ENCODE data around the gene MED7. TPM values are rescaled to one million over a fixed set of nuclear protein-coding genes. Genes with fewer than 3 reads are reported as not detected.
A peak's percentile ranks its signal among the peaks of the same experiment; 100 is the strongest.
"Not testable (repeated sequence)": the region's sequence is repeated elsewhere in the genome, so short reads cannot be mapped to it uniquely, and the experiment has no call there.

The MED7 gene
- 10 to 100 TPM; 18.2 to 18.7 TPM for total RNA-seq
- polyA plus RNA-seq, result 10 to 100 TPM; 12.0 to 18.2 (median 15.0) TPM
- 10.3 to 23.4 (median 16.4) reads per million in 6 experiments for total RNA-seq

- peaks cover 0 to 5% (median 0%) of the 10 kb centered on the region in 9 donors for H3K9me3 Mint-ChIP-seq
- H3K27ac Mint-ChIP-seq, result peak within 1 kb of the TSS; percentile 93 to 100 (median 97)
- H3K4me1 Mint-ChIP-seq, result peaks cover 16 to 38% (median 35%) of the 10 kb centered on the region in 4 donors
- peaks cover 16 to 32% (median 29%) of the 10 kb centered on the region in 3 donors for H3K36me3 Mint-ChIP-seq
- POLR2A ChIA-PET, result interaction anchor here (0.8 to 3.2 kb wide), 50 partner anchors 8 to 589 kb away, joined by 3 to 31 read pairs (median 5); partner anchors contain the start of genes HAVCR2, ITK and THG1L
- DNase-seq (peak; percentile 71 to 98 (median 93)), ATAC-seq (peak; percentile 95 to 96)
- peak within 1 kb of the TSS; percentile 92 to 99 (median 96) for H3K4me3 Mint-ChIP-seq
- H3K27me3 Mint-ChIP-seq, result no peaks in the 10 kb centered on the region
Observed at GRCh38 chr5:157142317-157143126, at the start of gene MED7. Gene MED7, minus strand, starts transcription at chr5:157142865. Its CDS starts 3,434 bp downstream, at chr5:157139431.

GRCh38 chr5:157189223-157189622, 46.6 kb upstream of the MED7 start:
- POLR2A ChIA-PET, result interaction anchor here (1.3 to 36.8 kb wide), 13 partner anchors 7 to 83 kb away, joined by 4 to 990 read pairs (median 10); partner anchors contain the start of genes GARIN3, ITK and MED7

GRCh38 chr5:157188270-157188669, 45.6 kb upstream of the MED7 start:
- no peaks in the 10 kb centered on the region for H3K9me3 Mint-ChIP-seq

More at GRCh38 chr5:157189223-157189622, 46.6 kb upstream of the MED7 start:
- H3K36me3 Mint-ChIP-seq, result peaks cover 33 to 90% (median 55%) of the 10 kb centered on the region in 3 donors
- H3K4me1 Mint-ChIP-seq, result peaks cover 43 to 92% (median 85%) of the 10 kb centered on the region in 4 donors
- no peak for ATAC-seq
- no peaks in the 10 kb centered on the region for H3K9me3 Mint-ChIP-seq
- peak overlapping the region; percentile 80 to 100 (median 96) for H3K4me3 Mint-ChIP-seq
- no peaks in the 10 kb centered on the region for H3K27me3 Mint-ChIP-seq
- H3K27ac Mint-ChIP-seq, result peak overlapping the region; percentile 71 to 99 (median 94)
- DNase-seq, result no peak

GRCh38 chr5:157187046-157187754, 44.5 kb upstream of the MED7 start:
- H3K4me3 Mint-ChIP-seq, result peak overlapping the region; percentile 80 to 100 (median 96)
- ATAC-seq, result peak in 1 of 2 donors; percentile 13

More at GRCh38 chr5:157188270-157188669, 45.6 kb upstream of the MED7 start:
- POLR2A ChIA-PET, result interaction anchor here (1.1 to 36.8 kb wide), 9 partner anchors 6 to 68 kb away, joined by 3 to 990 read pairs (median 13); partner anchors contain the start of genes GARIN3, ITK and MED7
- peaks cover 50 to 93% (median 79%) of the 10 kb centered on the region in 4 donors for H3K4me1 Mint-ChIP-seq
- H3K4me3 Mint-ChIP-seq, result peak overlapping the region; percentile 80 to 100 (median 96)
- H3K36me3 Mint-ChIP-seq, result peaks cover 43 to 91% (median 64%) of the 10 kb centered on the region in 3 donors
- H3K27me3 Mint-ChIP-seq, result no peaks in the 10 kb centered on the region
- DNase-seq, result no peak
- H3K27ac Mint-ChIP-seq, result peak overlapping the region; percentile 71 to 99 (median 94)
- peak; percentile 29 to 35 for ATAC-seq

GRCh38 chr5:157186309-157187045, 43.8 kb upstream of the MED7 start:
- peak overlapping the region; percentile 71 to 99 (median 94) for H3K27ac Mint-ChIP-seq
- DNase-seq, result no peak
- peaks cover 41 to 76% (median 63%) of the 10 kb centered on the region in 4 donors for H3K4me1 Mint-ChIP-seq
- H3K9me3 Mint-ChIP-seq, result no peaks in the 10 kb centered on the region
- H3K27me3 Mint-ChIP-seq, result no peaks in the 10 kb centered on the region
- no peak for ATAC-seq
- POLR2A ChIA-PET, result interaction anchor here (0.5 to 36.8 kb wide), 11 partner anchors 10 to 762 kb away, joined by 3 to 990 read pairs (median 4); partner anchors contain the start of gene MED7
- H3K36me3 Mint-ChIP-seq, result peaks cover 49 to 91% (median 67%) of the 10 kb centered on the region in 3 donors
- peak overlapping the region; percentile 80 to 100 (median 96) for H3K4me3 Mint-ChIP-seq

More at GRCh38 chr5:157187046-157187754, 44.5 kb upstream of the MED7 start:
- DNase-seq, result no peak
- peaks cover 48 to 90% (median 66%) of the 10 kb centered on the region in 3 donors for H3K36me3 Mint-ChIP-seq
- H3K9me3 Mint-ChIP-seq, result no peaks in the 10 kb centered on the region
- H3K4me1 Mint-ChIP-seq, result peaks cover 45 to 83% (median 69%) of the 10 kb centered on the region in 4 donors
- peak overlapping the region; percentile 71 to 99 (median 94) for H3K27ac Mint-ChIP-seq
- no peaks in the 10 kb centered on the region for H3K27me3 Mint-ChIP-seq
- POLR2A ChIA-PET, result interaction anchor here (0.5 to 36.8 kb wide), 11 partner anchors 11 to 761 kb away, joined by 3 to 990 read pairs (median 4); partner anchors contain the start of gene MED7

GRCh38 chr5:157185122-157185521, 42.5 kb upstream of the MED7 start:
- Mint-ChIP-seq H3K36me3 (peaks cover 57 to 84% (median 67%) of the 10 kb centered on the region in 3 donors), H3K4me3 (peak overlapping the region; percentile 80 to 100 (median 94)), H3K27ac (peak overlapping the region in 9 of 10 donors; percentile 65 to 99 (median 88)), H3K4me1 (peaks cover 33 to 70% (median 58%) of the 10 kb centered on the region in 4 donors)
- not testable (repeated sequence) for DNase-seq, ATAC-seq, H3K27me3 Mint-ChIP-seq, H3K9me3 Mint-ChIP-seq
- POLR2A ChIA-PET, result interaction anchor here (0.7 to 36.8 kb wide), 7 partner anchors 21 to 87 kb away, joined by 3 to 990 read pairs (median 8); partner anchors contain the start of gene MED7

GRCh38 chr5:157184117-157184670, 41.5 kb upstream of the MED7 start:
- H3K27ac Mint-ChIP-seq, result peak overlapping the region; percentile 73 to 99 (median 88)
- POLR2A ChIA-PET, result interaction anchor here (0.8 to 36.8 kb wide), 10 partner anchors 12 to 88 kb away, joined by 3 to 990 read pairs (median 6); partner anchors contain the start of gene MED7
- H3K4me3 Mint-ChIP-seq, result peak overlapping the region; percentile 80 to 100 (median 94)
- no peaks in the 10 kb centered on the region for H3K9me3 Mint-ChIP-seq
- DNase-seq (no peak), ATAC-seq (no peak)
- H3K27me3 Mint-ChIP-seq, result no peaks in the 10 kb centered on the region
- peaks cover 41 to 70% (median 59%) of the 10 kb centered on the region in 4 donors for H3K4me1 Mint-ChIP-seq
- peaks cover 56 to 77% (median 64%) of the 10 kb centered on the region in 3 donors for H3K36me3 Mint-ChIP-seq

GRCh38 chr5:157182143-157182757, 39.6 kb upstream of the MED7 start:
- H3K27me3 Mint-ChIP-seq, result no peaks in the 10 kb centered on the region
- peaks cover 43 to 58% (median 53%) of the 10 kb centered on the region in 3 donors for H3K36me3 Mint-ChIP-seq
- DNase-seq (no peak), ATAC-seq (no peak)
- H3K4me1 Mint-ChIP-seq, result peaks cover 40 to 69% (median 59%) of the 10 kb centered on the region in 4 donors
- POLR2A ChIA-PET, result interaction anchor here (0.7 to 36.8 kb wide), 11 partner anchors 9 to 116 kb away, joined by 3 to 990 read pairs (median 4); partner anchors contain the start of gene MED7
- H3K4me3 Mint-ChIP-seq, result peak overlapping the region; percentile 80 to 100 (median 98)
- H3K9me3 Mint-ChIP-seq, result no peaks in the 10 kb centered on the region
- peak overlapping the region; percentile 88 to 100 (median 95) for H3K27ac Mint-ChIP-seq

- POLR2A ChIA-PET, result interaction anchor here (0.6 to 36.8 kb wide), 14 partner anchors 8 to 126 kb away, joined by 3 to 990 read pairs (median 7); partner anchors contain the start of genes GARIN3 and MED7
- DNase-seq (peak in 8 of 10 donors; percentile 38 to 83 (median 70)), ATAC-seq (peak; percentile 81 to 90)
- Mint-ChIP-seq H3K4me3 (peak within 1 kb of the TSS; percentile 80 to 100 (median 98)), H3K36me3 (peaks cover 36 to 42% (median 40%) of the 10 kb centered on the region in 3 donors), H3K27ac (peak within 1 kb of the TSS; percentile 92 to 100 (median 96)), H3K9me3 (no peaks in the 10 kb centered on the region), H3K4me1 (peaks cover 28 to 56% (median 52%) of the 10 kb centered on the region in 4 donors), H3K27me3 (no peaks in the 10 kb centered on the region)
Observed at GRCh38 chr5:157180374-157181264, 38.0 kb upstream of the MED7 start, which contains the start of gene ITK. Gene ITK, plus strand, starts transcription at chr5:157180840. Its CDS starts 138 bp downstream, at chr5:157180978.

Data from naive thymus-derived CD8-positive, alpha-beta T cell (primary cell).